ENCODE measurements around the gene GLT1D1. TPM values are rescaled to one million over a fixed set of nuclear protein-coding genes. Genes with fewer than 3 reads are reported as not detected.

Gene GLT1D1
- total RNA-seq, 1 donor from 2014 or later, result 6.5 TPM

DNA sequence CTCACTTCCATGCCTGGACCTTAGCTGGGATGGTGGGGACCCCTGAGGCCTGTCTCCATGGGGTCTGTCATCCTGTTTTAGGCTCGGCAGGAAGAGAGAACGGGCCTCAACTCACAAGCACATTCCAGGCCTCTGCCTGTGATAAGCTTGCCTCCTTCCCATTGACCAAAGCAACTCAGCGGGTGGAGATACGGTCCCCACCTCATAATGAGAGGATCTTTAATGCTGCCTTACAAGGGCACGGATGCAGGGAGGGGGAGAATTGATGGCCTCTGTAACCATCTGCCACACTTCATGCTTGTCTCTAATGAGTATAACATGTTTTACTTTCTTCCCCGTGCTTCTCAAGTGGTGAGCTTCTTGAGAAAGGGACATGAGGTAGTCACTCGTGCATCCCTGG is 50.0 kb downstream of the GLT1D1 start:
- TF ChIP-seq CTCF (IDR thresholded peaks at IDR 0.05; ENCODE audit: unreplicated experiment), result no peak
- no peak overlapping the region for H3K27ac Mint-ChIP-seq
- no peak overlapping the region for H3K4me3 Mint-ChIP-seq (ENCODE audit: low read depth)
- no peaks in the 10 kb centered on the region for H3K9me3 Mint-ChIP-seq (ENCODE audit: low read depth)
- H3K27me3 Mint-ChIP-seq, result peaks cover 12% of the 10 kb centered on the region
- H3K4me1 Mint-ChIP-seq (ENCODE audit: low read depth), result peaks cover 19% of the 10 kb centered on the region
- H3K36me3 Mint-ChIP-seq (ENCODE audit: insufficient read depth), result peaks cover 1% of the 10 kb centered on the region
- DNase-seq (ENCODE audit: low spot score, unreplicated experiment), result no peak

GRCh38 chr12:128905003-128905544 is 51.8 kb downstream of the GLT1D1 start:
- TF ChIP-seq CTCF (IDR thresholded peaks at IDR 0.05; ENCODE audit: unreplicated experiment), result no peak
- no peak overlapping the region for H3K4me3 Mint-ChIP-seq (ENCODE audit: low read depth)
- peaks cover 22% of the 10 kb centered on the region for H3K4me1 Mint-ChIP-seq (ENCODE audit: low read depth)
- no peaks in the 10 kb centered on the region for H3K9me3 Mint-ChIP-seq (ENCODE audit: low read depth)
- H3K27me3 Mint-ChIP-seq, result peaks cover 13% of the 10 kb centered on the region
- DNase-seq (ENCODE audit: low spot score, unreplicated experiment), result no peak
- H3K36me3 Mint-ChIP-seq (ENCODE audit: insufficient read depth), result peaks cover 1% of the 10 kb centered on the region
- no peak overlapping the region for H3K27ac Mint-ChIP-seq

DNA sequence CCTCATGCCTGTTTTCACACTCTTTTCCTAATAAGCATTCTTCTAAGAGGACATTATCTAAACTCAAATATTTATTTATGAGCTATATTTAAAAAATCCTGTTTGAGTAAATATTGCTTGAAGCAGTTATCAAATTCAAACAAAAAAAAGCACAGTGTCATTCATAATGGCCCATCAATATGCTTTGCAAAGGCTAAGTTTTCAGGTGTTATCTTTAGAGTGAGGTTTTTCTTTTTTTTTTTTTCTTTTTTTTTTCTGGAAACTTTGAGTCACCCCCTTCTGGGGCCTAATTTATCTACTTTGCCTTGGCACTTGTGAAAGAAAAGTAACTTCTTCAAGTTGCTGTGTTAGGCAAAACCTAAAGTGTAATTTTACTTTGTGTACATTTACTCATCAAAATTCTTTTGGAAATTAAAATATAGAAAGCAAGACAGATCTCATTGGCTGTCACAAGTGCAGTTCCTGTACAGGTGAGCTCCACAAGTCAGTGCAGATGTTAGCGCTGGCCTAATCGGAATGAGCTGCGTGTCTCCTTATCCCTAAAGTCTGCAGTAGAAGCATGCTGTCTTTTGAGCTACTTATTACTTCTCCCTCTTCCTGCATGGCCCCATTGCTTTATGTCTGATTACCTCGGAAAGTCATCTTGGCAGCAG is 53.3 kb downstream of the GLT1D1 start:
- no peak overlapping the region for H3K4me3 Mint-ChIP-seq (ENCODE audit: low read depth)
- peaks cover 23% of the 10 kb centered on the region for H3K4me1 Mint-ChIP-seq (ENCODE audit: low read depth)
- H3K27ac Mint-ChIP-seq, result peak overlapping the region; percentile 4
- TF ChIP-seq CTCF (IDR thresholded peaks at IDR 0.05; ENCODE audit: unreplicated experiment), result no peak
- H3K27me3 Mint-ChIP-seq, result peaks cover 19% of the 10 kb centered on the region
- H3K36me3 Mint-ChIP-seq (ENCODE audit: insufficient read depth), result peaks cover 1% of the 10 kb centered on the region
- H3K9me3 Mint-ChIP-seq (ENCODE audit: low read depth), result no peaks in the 10 kb centered on the region
- no peak for DNase-seq (ENCODE audit: low spot score, unreplicated experiment)

DNA sequence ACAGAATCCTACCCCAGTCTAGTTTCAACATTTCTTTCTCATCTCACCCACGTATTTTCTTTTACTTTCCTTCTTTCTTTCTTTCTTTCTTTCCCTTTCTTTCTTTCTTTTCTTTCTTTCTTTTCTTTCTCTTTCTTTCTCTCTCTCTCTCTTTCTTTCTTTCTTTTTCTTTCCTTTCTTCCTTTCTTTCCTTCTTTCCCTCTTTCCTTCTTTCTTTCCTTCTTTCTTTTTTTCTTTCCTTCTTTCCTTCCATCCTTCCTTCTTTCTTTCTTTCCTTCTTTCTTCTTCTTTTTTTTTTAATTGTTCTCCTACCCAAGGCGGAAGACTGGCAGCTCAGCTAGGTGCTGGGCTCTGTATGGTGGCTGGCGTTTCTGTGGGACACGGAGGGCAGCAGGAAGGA is 55.0 kb downstream of the GLT1D1 start:
- H3K27me3 Mint-ChIP-seq, result peaks cover 20% of the 10 kb centered on the region
- no peaks in the 10 kb centered on the region for H3K9me3 Mint-ChIP-seq (ENCODE audit: low read depth)
- no peak overlapping the region for H3K27ac Mint-ChIP-seq
- no peak for TF ChIP-seq CTCF (IDR thresholded peaks at IDR 0.05; ENCODE audit: unreplicated experiment)
- no peak overlapping the region for H3K4me3 Mint-ChIP-seq (ENCODE audit: low read depth)
- no peaks in the 10 kb centered on the region for H3K36me3 Mint-ChIP-seq (ENCODE audit: insufficient read depth)
- H3K4me1 Mint-ChIP-seq (ENCODE audit: low read depth), result peaks cover 23% of the 10 kb centered on the region
- DNase-seq (ENCODE audit: low spot score, unreplicated experiment), result no peak

DNA sequence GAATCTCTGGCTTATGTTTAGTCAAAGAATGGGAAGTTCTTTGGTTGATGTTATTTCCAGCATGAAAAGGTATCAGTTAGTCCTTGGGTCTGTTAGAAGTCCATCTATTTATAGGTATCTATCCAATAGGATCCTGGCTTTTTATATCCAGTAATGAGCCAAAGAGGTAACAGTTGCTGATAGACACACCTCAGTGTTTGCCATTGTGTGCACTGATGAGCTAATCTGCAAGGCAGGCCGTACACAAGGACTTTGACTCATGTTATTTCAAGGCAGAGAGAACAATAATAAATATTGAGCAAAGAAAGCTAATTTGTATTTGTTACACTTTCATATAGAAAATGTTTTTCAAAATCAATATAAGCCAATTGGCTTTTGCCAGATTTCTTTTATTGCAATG is 56.4 kb downstream of the GLT1D1 start:
- Mint-ChIP-seq H3K4me3 (ENCODE audit: low read depth) (no peak overlapping the region), H3K9me3 (ENCODE audit: low read depth) (no peaks in the 10 kb centered on the region)

More for the DNA sequence above, 56.4 kb downstream of the GLT1D1 start:
- no peak for DNase-seq (ENCODE audit: low spot score, unreplicated experiment)
- Mint-ChIP-seq H3K4me1 (ENCODE audit: low read depth) (peaks cover 20% of the 10 kb centered on the region), H3K36me3 (ENCODE audit: insufficient read depth) (no peaks in the 10 kb centered on the region), H3K27ac (no peak overlapping the region), H3K27me3 (peaks cover 20% of the 10 kb centered on the region)
- TF ChIP-seq CTCF (IDR thresholded peaks at IDR 0.05; ENCODE audit: unreplicated experiment), result no peak

All from progenitor cell of endocrine pancreas (in vitro differentiated cells).